Adrenal gland (tissue), 5 donors: Measurements from ENCODE around the gene KIF4A.
"Not testable (repeated sequence)": the region's sequence is repeated elsewhere in the genome, so short reads cannot be mapped to it uniquely, and the experiment has no call there.

Experiments
- POLR2A ChIP-seq, 2 donors: fragments of 450-650 bp; IDR thresholded peaks; one replicate each; pipeline ENCODE4 v1.6.1; 2017; ENCODE audit warnings: antibody characterized with exemption in 2 of 2, mild to moderate bottlenecking in 2 of 2, moderate library complexity in 1 of 2
- TF ChIP-seq, protein P1 (sequence below), 6 experiments: fragments of 450-650 bp in 4 of 6; fragments of 200-600 bp in 2 of 6; sonication (generic) in 1 of 6; IDR thresholded peaks; 1 replicate in 5 of 6; 2 replicates in 1 of 6; pipeline versions ENCODE4 v1.5.1 to v1.8.0; 2016 to 2021; ENCODE audit warnings: antibody characterized with exemption in 6 of 6, mild to moderate bottlenecking in 2 of 6, moderate library complexity in 1 of 6
- donor health status: DM: no; HTN: no; CAD: no.

DNA sequence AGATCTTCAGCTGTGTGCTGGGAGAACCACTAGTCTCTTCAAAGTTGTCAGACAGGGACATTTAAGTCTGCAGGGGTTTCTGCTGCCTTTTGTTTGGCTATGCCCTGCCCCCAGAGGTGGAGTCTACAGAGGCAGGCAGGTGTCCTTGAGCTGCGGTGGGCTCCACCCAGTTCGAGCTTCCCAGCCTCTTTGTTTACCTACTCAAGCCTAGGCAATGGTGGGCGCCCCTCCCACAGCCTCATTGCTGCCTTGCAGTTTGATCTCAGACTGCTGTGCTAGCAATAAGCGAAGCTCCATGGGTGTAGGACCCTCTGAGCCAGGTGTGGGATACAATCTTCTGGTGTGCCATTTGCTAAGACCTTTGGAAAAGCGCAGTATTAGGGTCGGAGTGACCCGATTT lies 78.8 kb downstream of the KIF4A start:
- TF ChIP-seq, protein P1, sequence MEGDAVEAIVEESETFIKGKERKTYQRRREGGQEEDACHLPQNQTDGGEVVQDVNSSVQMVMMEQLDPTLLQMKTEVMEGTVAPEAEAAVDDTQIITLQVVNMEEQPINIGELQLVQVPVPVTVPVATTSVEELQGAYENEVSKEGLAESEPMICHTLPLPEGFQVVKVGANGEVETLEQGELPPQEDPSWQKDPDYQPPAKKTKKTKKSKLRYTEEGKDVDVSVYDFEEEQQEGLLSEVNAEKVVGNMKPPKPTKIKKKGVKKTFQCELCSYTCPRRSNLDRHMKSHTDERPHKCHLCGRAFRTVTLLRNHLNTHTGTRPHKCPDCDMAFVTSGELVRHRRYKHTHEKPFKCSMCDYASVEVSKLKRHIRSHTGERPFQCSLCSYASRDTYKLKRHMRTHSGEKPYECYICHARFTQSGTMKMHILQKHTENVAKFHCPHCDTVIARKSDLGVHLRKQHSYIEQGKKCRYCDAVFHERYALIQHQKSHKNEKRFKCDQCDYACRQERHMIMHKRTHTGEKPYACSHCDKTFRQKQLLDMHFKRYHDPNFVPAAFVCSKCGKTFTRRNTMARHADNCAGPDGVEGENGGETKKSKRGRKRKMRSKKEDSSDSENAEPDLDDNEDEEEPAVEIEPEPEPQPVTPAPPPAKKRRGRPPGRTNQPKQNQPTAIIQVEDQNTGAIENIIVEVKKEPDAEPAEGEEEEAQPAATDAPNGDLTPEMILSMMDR (IDR thresholded peaks at IDR 0.05) = not testable (repeated sequence)
- TF ChIP-seq POLR2A (IDR thresholded peaks at IDR 0.05) = not testable (repeated sequence)
